Measurements from ENCODE around the gene SMYD3.
"Not testable (repeated sequence)": the region's sequence is repeated elsewhere in the genome, so short reads cannot be mapped to it uniquely, and the experiment has no call there.

The SMYD3 gene

DNA sequence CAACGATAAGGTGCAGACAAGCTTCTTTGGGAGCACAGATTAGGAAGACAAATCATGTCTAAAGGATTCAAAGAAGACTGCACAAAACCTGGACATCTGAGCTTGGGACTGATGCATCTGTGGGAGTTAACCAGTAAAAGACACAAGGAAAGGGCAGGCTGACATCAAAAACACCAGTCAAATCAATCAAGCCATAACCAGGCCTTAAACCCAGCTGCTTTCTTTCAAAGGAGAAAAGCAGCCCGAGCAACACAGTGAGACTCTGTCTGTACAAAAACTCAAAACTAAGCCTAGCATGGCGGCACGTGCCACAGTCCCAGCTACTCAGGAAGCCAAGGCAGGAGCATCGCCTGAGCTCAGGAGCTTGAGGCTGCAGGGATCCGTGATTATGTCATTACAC, 411.6 kb downstream of the SMYD3 start:
- no peak for DNase-seq

DNA sequence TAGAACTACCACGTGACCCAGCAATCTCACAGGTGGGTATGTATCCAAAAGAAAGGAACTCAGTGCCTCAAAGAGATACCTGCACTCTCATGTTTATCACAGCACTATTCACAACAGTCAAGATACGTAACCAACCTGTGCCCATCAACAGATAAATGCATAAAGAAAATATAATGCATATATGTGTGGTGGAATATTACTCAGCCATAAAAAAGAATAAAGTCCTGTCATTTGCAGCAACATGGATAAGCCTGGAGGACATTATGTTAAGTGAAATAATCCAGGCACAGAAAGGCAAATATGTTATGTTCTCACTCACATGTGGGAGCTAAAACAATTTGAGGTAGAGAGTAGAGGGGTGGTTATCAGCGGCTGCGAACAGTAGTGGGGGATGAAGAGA, 413.8 kb downstream of the SMYD3 start:
- DNase-seq: no peak

DNA sequence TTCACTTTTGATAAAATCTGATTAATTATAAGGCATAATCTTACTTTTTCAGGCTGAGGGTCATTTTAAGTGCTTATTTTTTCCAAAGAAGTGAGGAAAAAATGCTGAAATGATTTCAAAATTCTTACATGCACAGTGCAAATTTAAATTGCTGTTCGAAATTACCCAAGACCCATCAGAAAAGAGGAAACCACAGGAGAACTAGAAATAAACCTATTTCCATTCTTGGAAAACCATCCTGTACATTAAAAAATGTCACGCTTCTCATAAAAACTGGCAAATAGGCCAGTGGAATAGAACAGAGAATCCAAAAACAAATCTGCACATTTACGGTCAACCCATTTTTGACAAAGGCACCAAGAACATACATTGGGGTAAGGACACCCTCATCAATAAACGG, 414.9 kb downstream of the SMYD3 start:
- DNase-seq: no peak

DNA sequence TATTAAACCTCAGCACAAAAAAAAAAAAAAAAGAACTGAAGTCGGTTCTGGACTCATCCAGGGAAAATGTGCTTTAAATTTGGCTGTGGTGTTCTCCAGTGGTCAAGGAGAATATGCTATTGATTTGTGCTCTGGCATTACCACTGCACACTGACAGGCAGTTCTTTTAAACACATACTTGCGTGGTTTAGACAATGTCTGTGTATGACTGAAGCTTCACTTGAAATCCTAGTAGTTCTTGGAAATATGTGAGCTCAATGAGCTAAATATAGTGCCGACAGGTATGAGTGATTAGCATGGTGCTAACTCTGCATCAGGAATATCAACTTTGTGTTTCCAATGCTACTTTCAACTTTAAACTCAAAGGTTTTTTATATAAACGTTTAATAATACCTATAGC, 415.6 kb downstream of the SMYD3 start:
- DNase-seq: peak; percentile 84

DNA sequence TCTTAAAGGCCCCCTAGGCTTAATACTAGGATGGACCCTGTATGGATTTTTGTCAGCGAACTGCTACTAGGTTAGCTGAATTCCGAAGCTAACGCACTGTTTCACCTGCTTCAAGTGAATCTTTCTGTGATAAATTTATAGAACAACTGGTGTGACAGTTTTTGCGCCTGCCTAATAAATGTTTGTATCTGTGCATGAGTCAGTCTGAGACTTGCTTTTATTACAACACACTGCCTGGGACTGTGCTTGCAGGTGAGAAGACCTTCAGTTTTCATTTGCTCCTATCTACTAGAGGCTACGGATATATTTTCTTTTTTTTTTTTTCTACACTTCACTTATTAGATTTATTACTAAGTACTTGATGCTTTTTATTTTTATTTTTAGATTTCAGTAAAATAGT, 420.9 kb downstream of the SMYD3 start:
- no peak for DNase-seq

DNA sequence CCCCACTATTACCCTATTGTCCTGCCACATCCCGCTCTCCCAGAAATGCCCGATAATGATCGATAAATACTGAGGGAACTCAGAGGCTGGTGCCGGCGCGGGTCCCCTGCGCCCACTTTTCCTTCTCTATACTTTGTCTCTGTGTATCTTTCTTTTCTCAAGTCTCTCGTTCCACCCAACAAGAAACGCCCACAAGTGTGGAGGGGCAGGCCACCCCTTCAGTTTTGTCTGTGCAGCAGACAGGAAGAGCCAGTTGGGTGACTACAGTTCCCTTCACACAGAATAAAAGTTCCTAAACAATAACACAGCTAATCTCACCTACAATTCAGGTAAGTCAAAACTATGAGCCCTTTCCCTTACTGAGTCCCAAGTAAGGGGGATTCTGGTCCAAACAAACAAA, 423.7 kb downstream of the SMYD3 start:
- DNase-seq: no peak

DNA sequence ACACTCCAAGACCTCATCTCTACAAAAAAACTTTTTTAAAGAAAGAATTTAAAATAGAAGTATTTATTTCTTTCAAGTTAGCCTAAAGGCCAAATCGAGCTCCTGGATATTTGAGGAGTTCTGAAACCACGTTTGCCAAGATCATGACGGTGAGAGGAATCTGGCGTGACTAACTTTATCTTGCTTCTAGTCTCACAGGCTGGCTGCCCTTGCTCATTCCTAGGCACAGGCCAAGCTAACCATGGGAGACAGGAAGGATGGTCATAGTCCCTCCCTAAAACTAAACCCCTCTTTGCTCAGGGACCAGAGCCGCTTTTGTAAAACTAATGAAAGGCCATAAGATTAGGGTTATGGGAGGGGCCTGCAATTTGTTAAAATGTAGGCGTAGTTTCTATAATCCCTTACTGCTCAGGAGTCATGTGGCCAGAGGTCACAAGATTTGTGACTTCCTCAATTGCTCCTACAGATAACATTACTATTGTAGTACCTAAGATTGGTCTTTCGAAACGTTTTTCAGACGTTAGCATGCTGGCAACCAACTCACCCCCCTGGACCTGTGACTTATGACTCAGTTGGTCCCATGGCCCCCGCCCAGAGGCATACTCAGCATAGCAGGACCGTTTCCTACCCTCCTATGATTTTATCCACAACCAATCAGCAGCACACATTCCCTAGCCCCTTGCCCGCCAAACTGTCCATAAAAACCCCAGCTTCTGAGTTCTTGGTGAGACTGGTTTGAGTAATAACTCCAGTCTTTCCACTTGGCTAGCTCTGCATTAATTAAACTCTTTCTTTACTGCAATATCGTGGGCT, 425.0 kb downstream of the SMYD3 start:
- DNase-seq: no peak

DNA sequence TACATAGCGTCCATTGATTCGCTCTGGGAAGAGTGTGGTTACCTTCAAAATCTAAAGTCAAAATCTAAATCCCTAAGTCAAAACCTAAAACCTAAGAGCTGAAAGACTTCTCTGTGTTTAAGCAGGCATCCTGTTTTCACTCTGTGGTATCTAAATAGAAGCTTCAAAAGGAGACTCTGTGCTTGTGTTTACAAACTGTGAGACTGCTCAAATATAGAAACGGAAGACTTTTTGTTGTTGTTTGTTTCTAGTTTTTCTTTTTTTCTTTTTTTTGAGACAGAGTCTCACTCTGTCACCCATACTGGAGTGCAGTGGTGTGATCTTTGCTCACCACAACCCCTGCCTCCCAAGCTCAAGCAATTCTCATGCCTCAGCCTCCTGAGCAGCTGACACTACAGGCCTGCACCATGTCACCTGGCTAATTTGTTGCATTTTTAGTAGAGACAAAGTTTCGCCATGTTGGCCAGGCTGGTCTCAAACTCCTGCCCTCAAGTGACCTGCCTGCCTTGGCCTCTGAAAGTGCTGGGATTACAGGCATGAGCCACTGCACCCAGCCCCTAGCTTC, 425.9 kb downstream of the SMYD3 start:
- DNase-seq: no peak

DNA sequence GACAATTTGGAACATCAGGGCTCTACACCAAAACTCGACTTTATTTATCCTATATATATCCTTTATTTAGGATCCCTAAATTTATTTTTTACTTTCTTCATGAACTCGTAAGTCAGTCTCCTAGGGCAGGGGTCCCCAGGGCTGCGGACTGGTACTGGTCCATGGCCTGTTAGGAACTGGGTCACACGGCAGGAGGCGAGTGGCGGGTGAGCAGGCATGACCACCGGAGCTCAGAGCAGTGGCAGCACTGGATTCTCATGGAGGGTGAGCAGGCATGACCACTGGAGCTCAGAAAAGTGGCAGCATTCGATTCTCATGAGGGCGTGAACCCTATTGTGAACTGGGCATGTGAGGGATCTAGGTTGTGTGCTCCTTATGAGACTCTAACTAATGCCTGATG, 427.0 kb downstream of the SMYD3 start:
- no peak for DNase-seq

DNA sequence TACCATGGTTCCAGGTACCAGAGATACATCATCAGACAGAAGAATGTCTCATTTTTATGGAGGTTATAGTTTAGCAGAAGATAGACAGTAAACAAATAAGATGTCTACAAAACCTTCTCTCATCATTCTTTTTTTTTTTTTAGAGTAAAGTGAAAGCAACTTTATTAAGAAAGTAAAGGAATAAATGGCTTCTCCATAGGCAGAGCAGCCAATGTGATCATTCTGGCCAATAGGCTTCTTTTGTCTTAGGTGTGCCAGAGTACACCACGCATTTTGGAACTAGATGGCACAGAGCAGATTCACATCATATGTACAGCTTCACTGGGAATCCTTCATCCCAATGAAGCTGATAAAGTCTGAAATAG, 428.2 kb downstream of the SMYD3 start:
- no peak for DNase-seq

DNA sequence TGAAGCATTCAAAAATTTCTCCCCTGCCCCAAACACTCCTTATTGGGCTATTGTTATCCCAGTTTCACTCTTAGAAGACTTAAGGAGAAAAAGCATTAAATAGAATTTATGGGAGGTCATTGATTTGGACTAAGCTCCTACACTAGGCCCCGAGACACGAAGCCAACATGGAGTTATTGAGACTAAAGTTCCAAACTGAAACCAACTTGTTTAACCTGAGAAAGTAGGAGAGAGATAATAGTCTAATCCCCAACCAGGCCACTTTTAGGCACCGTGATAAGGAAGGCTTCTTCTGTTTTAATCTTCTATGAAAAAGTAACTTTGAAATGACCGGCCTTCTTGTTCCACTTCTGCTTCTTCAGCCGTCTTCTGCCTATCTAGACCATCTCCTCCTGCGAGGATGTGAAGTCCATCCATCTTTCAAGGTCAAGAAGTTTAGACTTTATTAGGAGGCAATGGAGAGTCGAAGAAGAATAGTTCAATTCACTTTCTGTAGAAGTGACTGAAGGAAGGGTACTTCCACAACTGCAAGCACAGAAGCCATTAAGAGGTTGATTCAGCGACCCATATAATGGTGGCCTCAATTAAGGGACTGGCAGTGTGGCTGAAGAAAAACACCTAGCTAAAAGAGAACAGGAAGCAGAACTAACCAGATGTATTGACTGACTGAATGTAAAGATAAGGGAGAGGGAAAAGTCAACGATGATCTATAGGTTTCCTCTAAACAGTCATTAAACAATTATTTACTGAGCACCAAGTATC, 428.8 kb downstream of the SMYD3 start:
- no peak for DNase-seq

DNA sequence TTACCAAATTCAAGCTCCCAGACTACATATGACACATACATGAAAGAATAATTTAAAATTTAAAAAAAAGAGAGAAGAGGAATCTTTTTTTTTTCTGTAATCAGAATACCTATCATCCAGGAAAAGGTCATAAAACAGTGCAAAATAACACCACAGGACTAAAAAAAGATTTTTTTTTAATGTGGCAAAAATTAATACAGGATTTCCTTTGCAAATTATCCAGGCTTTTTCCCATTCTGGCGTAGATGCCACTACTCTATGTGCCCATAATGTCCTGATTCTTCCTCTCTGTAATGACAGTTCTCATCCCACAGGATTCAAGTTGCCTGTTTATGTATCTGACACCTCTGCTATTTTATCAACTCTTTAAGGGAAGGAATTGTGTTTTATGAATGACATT, 429.6 kb downstream of the SMYD3 start:
- no peak for DNase-seq

DNA sequence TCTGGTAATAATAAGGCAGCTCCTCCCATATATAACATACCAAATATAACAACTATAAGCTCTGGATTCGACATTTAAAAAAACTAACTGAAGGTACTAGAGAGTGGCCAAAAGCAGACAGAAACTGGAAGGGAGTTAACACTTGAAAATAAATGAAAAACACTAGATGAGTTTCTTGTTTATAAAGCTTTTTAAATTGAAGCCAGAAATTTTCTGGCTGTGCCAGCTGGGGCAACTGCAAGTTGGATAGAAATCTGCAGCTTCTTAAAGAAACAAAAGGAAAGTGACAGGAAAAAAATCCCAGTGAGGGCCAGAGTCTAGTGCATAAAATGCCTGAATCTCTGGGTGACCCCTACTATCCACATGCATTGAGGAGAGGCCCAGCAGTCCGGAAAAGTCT, 432.7 kb downstream of the SMYD3 start:
- no peak for DNase-seq

DNA sequence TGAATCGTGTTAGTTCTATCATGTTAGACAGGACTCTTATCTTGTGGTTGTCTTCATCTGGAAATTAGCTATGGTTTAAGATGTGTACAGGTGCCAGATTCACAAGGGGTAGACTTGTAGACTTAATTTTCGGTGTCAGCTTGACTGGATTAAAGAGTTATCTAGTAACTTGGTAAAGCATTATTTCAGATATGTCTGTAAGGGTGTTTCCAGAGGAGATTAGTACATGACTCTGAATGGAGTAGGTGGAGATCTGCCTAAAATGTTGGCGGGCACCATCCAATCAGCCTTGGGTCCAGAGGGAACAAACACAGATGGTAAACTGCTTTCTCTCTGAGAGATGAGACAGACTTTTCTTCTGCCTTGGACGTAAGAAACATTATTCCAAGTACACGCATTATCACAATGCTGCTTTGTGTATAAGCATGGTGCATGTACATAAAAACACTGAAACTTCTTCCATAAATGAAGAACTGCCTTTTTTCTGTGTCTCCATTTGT, 434.6 kb downstream of the SMYD3 start:
- no peak for DNase-seq

DNA sequence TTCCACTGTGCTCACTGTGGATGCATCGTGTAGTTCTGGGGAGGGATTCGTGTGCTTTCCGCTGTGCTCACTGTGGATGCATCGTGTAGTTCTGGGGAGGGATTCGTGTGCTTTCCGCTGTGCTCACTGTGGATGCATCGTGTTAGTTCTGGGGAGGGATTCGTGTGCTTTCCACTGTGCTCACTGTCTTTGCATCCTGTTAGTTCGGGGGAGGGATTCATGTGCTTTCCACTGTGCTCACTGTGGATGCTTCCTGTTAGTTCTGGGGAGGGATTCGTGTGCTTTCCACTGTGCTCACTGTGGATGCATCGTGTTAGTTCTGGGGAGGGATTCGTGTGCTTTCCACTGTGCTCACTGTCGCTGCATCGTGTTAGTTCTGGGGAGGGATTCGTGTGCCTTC, 435.1 kb downstream of the SMYD3 start:
- not testable (repeated sequence) for DNase-seq

DNA sequence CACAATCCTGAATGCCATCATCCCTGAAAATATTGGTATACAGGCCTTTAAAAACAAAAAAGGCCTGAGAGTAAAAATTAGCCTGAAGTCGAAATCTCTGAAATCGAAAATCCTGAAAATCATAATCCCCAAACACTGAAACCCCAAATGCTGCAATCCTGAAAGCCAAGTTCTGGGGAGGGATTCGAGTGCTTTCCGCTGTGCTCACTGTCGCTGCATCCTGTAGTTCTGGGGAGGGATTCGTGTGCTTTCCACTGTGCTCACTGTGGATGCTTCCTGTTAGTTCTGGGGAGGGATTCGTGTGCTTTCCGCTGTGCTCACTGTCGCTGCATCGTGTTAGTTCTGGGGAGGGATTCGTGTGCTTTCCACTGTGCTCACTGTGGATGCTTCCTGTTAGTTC, 435.5 kb downstream of the SMYD3 start:
- DNase-seq: not testable (repeated sequence)

DNA sequence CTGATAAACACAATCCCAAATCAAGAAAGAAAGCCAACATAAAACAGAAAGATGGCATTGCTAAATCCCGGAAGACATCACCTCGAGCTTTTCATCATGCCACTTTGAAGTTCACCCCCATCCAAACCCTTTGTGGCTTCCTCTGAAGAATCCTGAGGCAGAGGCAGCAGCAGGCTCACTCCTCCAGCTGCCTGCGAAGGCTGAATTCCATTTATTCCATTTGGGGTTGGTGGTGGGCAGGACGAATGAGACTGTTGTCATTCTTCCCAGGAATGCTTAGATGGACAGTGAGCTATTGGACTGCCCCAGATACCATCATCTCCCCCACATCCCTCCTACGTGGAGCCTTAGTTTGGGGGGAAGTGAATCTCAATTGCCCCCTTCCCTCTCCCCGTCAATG, 437.5 kb downstream of the SMYD3 start:
- DNase-seq: peak; percentile 22

DNA sequence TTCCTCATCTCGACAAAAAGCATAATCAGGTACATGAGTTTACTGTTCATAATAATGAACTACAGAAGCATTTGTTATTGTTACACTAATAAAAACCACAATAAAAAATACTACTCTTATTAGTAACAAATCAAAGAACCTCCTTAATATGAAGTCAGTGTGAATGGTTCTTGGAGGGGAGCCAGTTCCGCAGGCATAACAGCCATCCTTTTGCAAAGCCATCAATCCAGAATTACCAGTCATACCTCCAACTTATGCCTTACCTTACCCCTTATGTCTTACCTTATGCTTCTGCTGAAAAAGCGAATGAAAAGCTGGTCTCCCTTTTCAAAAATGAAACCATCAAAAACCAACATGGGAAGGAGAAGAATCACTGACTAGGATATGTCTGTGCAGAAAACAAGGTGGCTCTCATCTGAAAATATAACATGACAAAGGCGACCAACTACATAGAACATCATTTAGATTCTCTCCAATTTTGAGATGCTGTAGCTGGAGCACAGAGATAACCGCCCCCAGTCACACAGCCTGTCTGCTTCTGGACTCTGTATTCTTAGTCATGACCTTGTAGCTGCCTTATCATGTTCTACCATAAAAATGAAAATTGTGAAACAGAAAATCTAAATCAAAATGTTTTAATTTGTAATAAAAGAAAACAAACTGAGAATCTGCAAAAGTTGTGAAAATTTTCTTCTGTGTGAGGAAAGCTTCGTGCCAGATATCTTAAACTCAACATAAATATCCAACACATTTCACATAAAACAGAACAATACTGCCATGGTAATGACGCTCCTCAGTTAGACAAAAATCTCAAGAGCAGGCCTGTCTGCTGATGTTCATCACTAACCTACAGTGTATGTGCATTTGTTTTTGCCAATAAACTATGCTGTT, 438.2 kb downstream of the SMYD3 start:
- DNase-seq: no peak

DNA sequence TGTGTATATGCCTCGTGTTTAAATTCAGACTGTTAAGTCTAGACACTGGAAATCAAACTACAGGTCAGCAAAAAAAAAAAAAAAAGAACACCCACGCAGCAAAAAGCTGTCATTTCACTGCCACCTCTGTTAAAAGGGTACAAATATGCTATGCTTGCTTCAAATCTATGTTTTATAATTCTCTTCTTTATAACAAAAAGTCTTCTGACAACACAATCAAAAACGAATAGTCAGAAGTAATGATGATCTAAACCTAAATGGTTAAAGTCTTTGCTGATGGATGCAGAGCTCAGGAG, 438.9 kb downstream of the SMYD3 start:
- DNase-seq: no peak

DNA sequence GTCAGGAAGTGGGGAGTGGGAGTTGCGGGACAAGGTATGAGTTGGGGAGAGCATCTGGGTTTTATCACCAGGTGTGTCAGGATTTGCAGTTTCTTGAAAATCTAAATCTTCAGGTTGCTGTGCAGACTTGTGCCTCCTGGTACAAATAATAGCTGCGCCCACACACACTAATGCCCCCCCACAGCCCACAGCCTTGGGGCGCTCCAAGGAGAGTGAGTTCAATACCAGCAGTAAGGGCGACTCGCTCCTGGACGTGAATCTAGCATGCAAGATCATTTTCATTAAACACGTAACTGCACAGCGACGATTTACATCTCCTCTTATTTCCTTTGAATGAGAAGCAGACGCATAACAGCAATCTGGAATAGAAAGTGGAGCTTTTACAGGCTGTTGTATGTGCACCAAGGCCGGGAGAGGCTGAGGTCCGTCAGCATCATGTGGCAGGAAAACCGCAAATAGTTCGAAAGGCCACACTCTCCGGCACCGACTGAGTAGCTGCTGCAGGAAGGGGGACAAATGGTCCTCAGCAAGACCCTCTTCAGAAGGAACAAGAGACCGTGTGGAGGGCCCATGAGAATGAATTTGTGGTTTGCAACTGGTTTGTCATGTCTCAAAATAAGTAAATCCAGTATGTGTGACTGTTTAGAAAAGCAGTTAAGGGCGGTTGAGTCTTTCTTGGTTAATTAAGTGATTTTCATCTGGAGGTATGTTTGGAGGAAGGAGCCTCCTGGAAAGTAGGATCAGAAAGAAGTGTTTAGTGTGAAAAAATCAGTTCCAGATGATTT, 439.5 kb downstream of the SMYD3 start:
- DNase-seq: peak; percentile 90

DNA sequence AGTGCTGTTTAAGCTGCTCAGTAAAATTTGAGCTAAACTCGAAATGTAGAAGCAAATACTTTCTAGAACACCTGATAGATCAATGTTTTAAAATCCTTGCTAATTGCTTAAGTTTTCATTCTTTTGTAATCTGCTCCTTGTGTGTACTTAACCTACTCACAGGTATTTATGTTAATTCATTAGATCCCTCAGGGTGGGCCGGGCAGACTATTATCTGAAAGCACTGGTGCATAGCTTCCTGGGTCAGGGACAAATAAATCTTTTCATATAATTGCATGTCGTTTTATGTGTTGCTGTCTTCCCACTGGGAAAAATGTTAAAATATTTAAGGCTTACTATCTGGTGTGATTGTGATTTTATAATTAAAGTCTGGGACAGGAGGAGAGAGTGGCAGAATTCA, 440.5 kb downstream of the SMYD3 start:
- DNase-seq: no peak

DNA sequence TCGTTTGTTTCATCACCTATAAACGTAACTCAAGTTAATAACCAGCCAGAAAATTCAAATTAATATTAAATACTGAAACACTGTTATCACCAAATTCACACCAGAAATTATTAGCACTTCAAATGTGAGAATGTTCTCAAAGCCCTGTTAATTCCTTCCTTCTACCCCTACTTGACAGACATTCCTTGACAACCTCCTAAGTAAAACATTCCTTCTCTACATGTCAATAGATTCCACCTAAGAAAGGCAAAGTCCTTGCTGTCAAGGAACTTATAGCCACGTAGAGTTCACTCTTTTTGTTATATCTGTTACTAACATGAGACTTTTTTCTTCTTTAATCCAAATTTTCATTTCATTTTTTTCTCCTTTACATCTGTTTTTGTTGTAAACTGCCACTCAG, 441.5 kb downstream of the SMYD3 start:
- no peak for DNase-seq

Measured in fibroblast of skin of abdomen (primary cell).